Psoas muscle (tissue), 8 donors: ENCODE data around the gene RAP1A. TPM values are rescaled to one million over a fixed set of nuclear protein-coding genes. Genes with fewer than 3 reads are reported as not detected.

Experiments
- ATAC-seq, 4 donors: fragments of 200-7000 bp; cut with Tn5 transposase; one replicate each; pipeline ENCODE4 v1.9.1; 2020; ENCODE audit warnings: moderate library complexity in 3 of 4, mild to moderate bottlenecking in 2 of 4
- DNase-seq, 2 donors: peaks; one replicate each; pipeline ENCODE4 v3.0.0-alpha.2; 2020
- H3K27ac ChIP-seq: fragments of 200-600 bp; one replicate; pipeline ENCODE4 v1.8.0; 2022
- H3K27me3 ChIP-seq, 3 donors: fragments of 200-600 bp in 1 of 3; one replicate each; pipeline versions ENCODE4 v1.6.1 to v1.8.0; 2013 to 2022; ENCODE audit warnings: low read length in 2 of 3, mild to moderate bottlenecking in 2 of 3, moderate library complexity in 1 of 3; ENCODE audit not compliant: insufficient read depth in 3 of 3
- H3K36me3 ChIP-seq, 2 donors: fragments of 200-600 bp in 1 of 2; one replicate each; pipeline versions ENCODE4 v1.6.1 to v1.8.0; 2013 to 2022; ENCODE audit warnings: low read depth in 1 of 2, mild to moderate bottlenecking in 1 of 2, moderate library complexity in 1 of 2; ENCODE audit not compliant: insufficient read depth in 1 of 2
- H3K4me1 ChIP-seq: fragments of 200-600 bp; one replicate; pipeline ENCODE4 v1.8.0; 2022
- H3K4me3 ChIP-seq: fragments of 200-600 bp; one replicate; pipeline ENCODE4 v1.8.0; 2022; ENCODE audit warnings: mild to moderate bottlenecking
- H3K9me3 ChIP-seq: fragments of 200-600 bp; one replicate; pipeline ENCODE4 v1.8.0; 2022
- CTCF ChIP-seq: fragments of 200-600 bp; IDR thresholded peaks from one replicate; pipeline ENCODE4 v1.8.0; 2022; ENCODE audit warnings: antibody characterized with exemption
- WGBS, 3 donors: extraction: QIAGEN DNeasy Blood & Tissue Kit; methylation state at CpG; one replicate each; pipeline versions ENCODE4 v1.1.6 to v1.1.7; 2013; 5-methylcytosine and 5-hydroxymethylcytosine counted together
- intact Hi-C, 2 donors: fragments of 100-400 bp; cut with DNase I; formaldehyde crosslinking; loops; one replicate each; pipeline versions ENCODE4 v1.11.0 to v1.14.2; 2022
- polyA plus RNA-seq, 3 donors: library from polyadenylated mRNA; stranded (reverse); fragments of 200-250 nt; gene quantifications; one replicate each; pipeline ENCODE4 v1.2.3, GENCODE V29; 2013
- total RNA-seq, 4 donors: library from RNA; stranded (reverse); fragmentation: NEBNext Ultra II Directional in 2 of 4; extraction: Animal tissue kit (Norgen Biotek cat#: 25700) in 2 of 4; gene quantifications; one replicate each; pipeline versions ENCODE4 v1.2.1 to v1.2.4, GENCODE V29; 2021 to 2023
- donor health status: healthy with polysubstance abuse.
- donor health status: DM: no; HTN: no; CAD: no; lungs with moderate emphysema.
- donor health status: Bipolar disorder and iron deficiency.
- donor health status: healthy.
- donor health status: DM: yes; HTN: yes; CAD: no.
- donor health status: DM: no; HTN: no; CAD: no.
- donor health status: DM: no; HTN: no; CAD: no.
- donor health status: DM: yes; HTN: yes; CAD: no.

RAP1A gene
- total and polyA plus RNA-seq, 7 donors, result 63.6 to 235 (median 76.6) TPM

- intact Hi-C loops, result no loop called here
- H3K27ac ChIP-seq, result peak overlapping the region; percentile 56
Observed at GRCh38 chr1:111732718-111733117, 113.1 kb downstream of the RAP1A start.

DNA sequence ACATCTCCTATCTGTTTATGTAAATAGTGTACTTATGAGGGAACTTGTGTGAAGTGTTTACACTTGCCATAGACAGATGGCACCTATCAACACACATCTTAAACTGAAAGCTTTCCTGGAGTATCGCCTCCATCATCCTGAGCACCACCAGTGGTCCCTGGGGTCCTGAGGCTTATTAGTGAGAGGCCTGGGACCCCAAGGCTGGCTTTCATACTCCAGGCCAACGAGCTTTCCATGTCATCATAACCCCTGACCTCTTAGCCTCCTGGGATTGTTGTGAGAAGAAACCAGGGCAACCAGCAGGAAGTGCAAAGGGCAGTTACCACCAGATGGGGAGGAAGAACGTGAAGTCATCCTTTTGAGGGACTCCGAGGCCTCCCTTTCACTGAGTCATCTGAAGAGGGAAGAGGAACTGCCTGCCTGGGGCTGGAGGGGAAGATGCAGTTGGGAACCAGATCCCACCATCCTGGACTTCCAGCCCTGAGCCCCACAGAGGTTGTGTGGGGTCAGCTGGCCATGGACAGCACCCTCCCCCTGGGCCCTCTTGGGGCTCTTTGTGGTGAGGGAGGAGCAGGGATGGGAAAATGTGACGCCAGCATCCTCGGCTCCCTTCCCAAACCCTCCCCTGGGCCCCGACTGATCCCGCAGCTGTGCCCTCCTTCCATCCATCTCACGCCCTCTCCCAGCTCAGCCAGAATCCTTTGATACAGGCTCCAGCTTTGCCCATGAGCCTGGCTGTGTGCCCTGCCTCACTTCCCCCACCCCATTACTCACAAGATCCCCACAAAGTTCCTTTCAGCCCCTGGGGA, 113.8 kb downstream of the RAP1A start:
- Histone ChIP-seq H3K27me3 (no peaks in the 10 kb centered on the region), H3K9me3 (no peaks in the 10 kb centered on the region), H3K4me1 (peaks cover 92% of the 10 kb centered on the region), H3K36me3 (peaks cover 0 to 14% of the 10 kb centered on the region in 2 donors), H3K27ac (peak overlapping the region; percentile 56), H3K4me3 (no peak overlapping the region)
- no peak for TF ChIP-seq CTCF
- intact Hi-C loops, result no loop called here
- DNase-seq (peak; percentile 66 to 88), ATAC-seq (peak in 3 of 4 donors; percentile 17 to 44 (median 21))
- 45 to 56% (median 49%) methylated on average over 9 of the region's 9 CpGs for WGBS, 3 donors

More at GRCh38 chr1:111732718-111733117, 113.1 kb downstream of the RAP1A start:
- DNase-seq (no peak), ATAC-seq (no peak)
- no peak overlapping the region for H3K4me3 ChIP-seq
- WGBS, 3 donors, result 76 to 88% (median 80%) methylated on average over 7 of the region's 7 CpGs
- no peak for TF ChIP-seq CTCF
- no peaks in the 10 kb centered on the region for H3K9me3 ChIP-seq
- no peaks in the 10 kb centered on the region for H3K27me3 ChIP-seq
- peaks cover 94% of the 10 kb centered on the region for H3K4me1 ChIP-seq
- peaks cover 0 to 14% of the 10 kb centered on the region in 2 donors for H3K36me3 ChIP-seq

DNA sequence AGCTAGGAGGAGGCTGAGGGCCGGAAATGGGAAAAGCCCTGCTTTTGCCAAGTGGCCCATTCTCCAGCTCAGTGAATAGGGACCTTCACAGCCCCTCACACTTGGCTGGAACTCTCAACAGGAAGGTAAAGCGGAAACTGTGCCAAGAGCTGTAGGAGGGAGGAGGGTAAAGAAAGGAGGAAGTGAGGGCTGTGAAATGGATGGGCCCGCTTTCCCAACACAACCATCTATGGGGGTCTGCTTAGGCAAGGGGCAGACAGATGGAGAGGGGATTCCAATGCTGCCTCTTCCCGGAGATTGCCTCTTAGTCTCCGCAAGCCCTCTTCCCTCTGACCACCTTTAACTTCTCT, 114.4 kb downstream of the RAP1A start:
- 51 to 69% (median 64%) methylated on average over 5 of the region's 5 CpGs for WGBS, 3 donors
- Histone ChIP-seq H3K9me3 (no peaks in the 10 kb centered on the region), H3K27ac (peak overlapping the region; percentile 56), H3K4me1 (peaks cover 87% of the 10 kb centered on the region), H3K4me3 (no peak overlapping the region), H3K36me3 (peaks cover 0 to 14% of the 10 kb centered on the region in 2 donors), H3K27me3 (no peaks in the 10 kb centered on the region)
- no peak for TF ChIP-seq CTCF
- ATAC-seq, result no peak
- intact Hi-C loops, result no loop called here
- no peak for DNase-seq

DNA sequence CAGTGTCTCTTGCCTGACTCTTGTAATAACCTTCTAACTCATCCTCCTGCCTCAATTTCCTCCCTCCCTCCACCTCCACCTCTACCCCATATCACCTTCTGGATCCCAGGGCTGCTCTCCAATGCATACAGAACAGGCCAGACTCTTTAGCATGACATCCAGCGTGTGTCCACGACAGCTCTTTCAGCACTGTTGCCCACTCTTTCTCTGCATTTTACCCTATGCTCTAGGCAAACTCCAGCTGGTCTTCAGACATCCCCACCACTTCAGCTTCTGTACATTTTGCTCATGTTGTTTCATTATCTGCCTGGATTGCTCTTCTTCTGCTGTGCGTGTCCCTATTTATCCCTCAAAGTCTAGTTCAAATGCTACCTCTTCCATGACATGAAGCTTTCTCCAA, 114.8 kb downstream of the RAP1A start:
- H3K27me3 ChIP-seq, result no peaks in the 10 kb centered on the region
- H3K4me1 ChIP-seq, result peaks cover 82% of the 10 kb centered on the region
- 67 to 80% (median 77%) methylated on average over 3 of the region's 3 CpGs for WGBS, 3 donors
- no peak for TF ChIP-seq CTCF
- no peak for DNase-seq
- H3K36me3 ChIP-seq, result peaks cover 0 to 14% of the 10 kb centered on the region in 2 donors
- H3K4me3 ChIP-seq, result no peak overlapping the region
- H3K27ac ChIP-seq, result peak overlapping the region; percentile 56
- no peak for ATAC-seq
- no peaks in the 10 kb centered on the region for H3K9me3 ChIP-seq
- intact Hi-C loops, result no loop called here
